HEK293 (cell line): Measurements from ENCODE around the gene PKM.

Experiments
- CTCF ChIA-PET: fragments of 350-600 bp; formaldehyde crosslinking; extraction: SDS; loops from one replicate; lab custom pipeline; 2021; ENCODE audit warnings: antibody characterized with exemption; lab: Yijun Ruan, JAX
- POLR2A ChIA-PET: fragments of 300-600 bp; formaldehyde crosslinking; extraction: SDS; loops from one replicate; lab custom pipeline; 2020; ENCODE audit warnings: antibody characterized with exemption, inconsistent platforms; lab: Yijun Ruan, JAX
- H3K27ac ChIP-seq: fragments of 200-500 bp; sonication (Bioruptor generic); 2 replicates; pipeline ENCODE4 v1.5.1; 2014; ENCODE audit warnings: low read depth, low read length, control low read depth, inconsistent platforms; ENCODE audit errors: extremely low read depth
- H3K36me3 ChIP-seq, 2 experiments: fragments of 200-500 bp in 1 of 2; sonication (Bioruptor generic) in 1 of 2; 1 replicate in 1 of 2; 2 replicates in 1 of 2; pipeline ENCODE4 v1.5.1; 2014 to 2017; ENCODE audit warnings: inconsistent platforms in 2 of 2, low read length in 2 of 2; ENCODE audit not compliant: control insufficient read depth in 2 of 2, insufficient read depth in 1 of 2
- H3K4me1 ChIP-seq: fragments of 200-500 bp; sonication (Bioruptor generic); 2 replicates; pipeline ENCODE4 v1.5.1; 2014; ENCODE audit warnings: mild to moderate bottlenecking, low read length, inconsistent platforms; ENCODE audit not compliant: control insufficient read depth, insufficient read depth
- H3K4me3 ChIP-seq: 2 replicates; pipeline ENCODE4 v1.5.1; 2011; ENCODE audit warnings: low read depth, mild to moderate bottlenecking, control low read depth, low read length, moderate library complexity
- H3K9me3 ChIP-seq: fragments of 200-500 bp; sonication (Bioruptor generic); 2 replicates; pipeline ENCODE4 v1.5.1; 2014; ENCODE audit warnings: low read depth, low read length, inconsistent platforms; ENCODE audit not compliant: control insufficient read depth, insufficient read depth
- AEBP2 ChIP-seq: fragments of 450-650 bp; formaldehyde crosslinking; IDR thresholded peaks from 2 replicates; pipeline ENCODE4 v1.5.1; 2016; ENCODE audit warnings: missing biosample characterization, missing genetic modification characterization, borderline replicate concordance
- BCL11A ChIP-seq: fragments of 450-650 bp; formaldehyde crosslinking; IDR thresholded peaks from 2 replicates; pipeline ENCODE4 v1.5.1; 2016; ENCODE audit warnings: low read depth, missing biosample characterization, missing genetic modification characterization
- BCL11B ChIP-seq: fragments of 450-650 bp; formaldehyde crosslinking; IDR thresholded peaks from 2 replicates; pipeline ENCODE4 v1.5.1; 2016; ENCODE audit warnings: low read depth, missing biosample characterization, missing genetic modification characterization
- KLF8 ChIP-seq: fragments of 450-650 bp; formaldehyde crosslinking; IDR thresholded peaks from 2 replicates; pipeline ENCODE4 v1.5.1; 2016; ENCODE audit warnings: missing biosample characterization, missing genetic modification characterization
- KLF9 ChIP-seq: fragments of 450-650 bp; formaldehyde crosslinking; IDR thresholded peaks from 2 replicates; pipeline ENCODE4 v1.5.1; 2016; ENCODE audit warnings: missing biosample characterization, missing genetic modification characterization, low read depth
- MYNN ChIP-seq: fragments of 450-650 bp; formaldehyde crosslinking; IDR thresholded peaks from 2 replicates; pipeline ENCODE4 v1.5.1; 2016; ENCODE audit warnings: missing biosample characterization, missing genetic modification characterization, borderline replicate concordance
- ZNF23 ChIP-seq: fragments of 450-650 bp; formaldehyde crosslinking; IDR thresholded peaks from 2 replicates; pipeline ENCODE4 v1.5.1; 2016; ENCODE audit warnings: missing biosample characterization, missing genetic modification characterization, borderline replicate concordance
- ZNF292 ChIP-seq: fragments of 450-650 bp; formaldehyde crosslinking; IDR thresholded peaks from 2 replicates; pipeline ENCODE4 v1.5.1; 2016; ENCODE audit warnings: low read depth, missing biosample characterization, missing genetic modification characterization, borderline replicate concordance
- ZNF341 ChIP-seq: fragments of 450-650 bp; formaldehyde crosslinking; IDR thresholded peaks from 2 replicates; pipeline ENCODE4; 2016; ENCODE audit warnings: low read depth, missing biosample characterization, missing genetic modification characterization
- ZNF354C ChIP-seq: fragments of 450-650 bp; formaldehyde crosslinking; IDR thresholded peaks from 2 replicates; pipeline ENCODE4 v1.5.1; 2016; ENCODE audit warnings: missing biosample characterization, missing genetic modification characterization, low read depth, borderline replicate concordance
- ZNF366 ChIP-seq: fragments of 450-650 bp; formaldehyde crosslinking; conservative IDR thresholded peaks from 2 replicates; pipeline ENCODE4 v1.5.1; 2016; ENCODE audit warnings: missing biosample characterization, missing genetic modification characterization
- ZNF391 ChIP-seq: fragments of 450-650 bp; formaldehyde crosslinking; IDR thresholded peaks from 2 replicates; pipeline ENCODE4 v1.5.1; 2016; ENCODE audit warnings: low read depth, missing biosample characterization, missing genetic modification characterization, borderline replicate concordance
- ZNF416 ChIP-seq: fragments of 450-650 bp; formaldehyde crosslinking; IDR thresholded peaks from 2 replicates; pipeline ENCODE4 v1.5.1; 2016; ENCODE audit warnings: missing biosample characterization, missing genetic modification characterization
- ZNF629 ChIP-seq: fragments of 450-650 bp; formaldehyde crosslinking; IDR thresholded peaks from 2 replicates; pipeline ENCODE4 v1.5.1; 2017; ENCODE audit warnings: missing biosample characterization, missing genetic modification characterization
- ZNF660 ChIP-seq: fragments of 450-650 bp; IDR thresholded peaks from 2 replicates; pipeline ENCODE4 v1.5.1; 2018; ENCODE audit warnings: missing biosample characterization, mild to moderate bottlenecking, missing genetic modification characterization
- ZNF677 ChIP-seq: fragments of 450-650 bp; IDR thresholded peaks from 2 replicates; pipeline ENCODE4 v1.5.0; 2018; ENCODE audit warnings: missing biosample characterization, mild to moderate bottlenecking, missing genetic modification characterization, moderate library complexity
- ZNF707 ChIP-seq: fragments of 450-650 bp; formaldehyde crosslinking; IDR thresholded peaks from 2 replicates; pipeline ENCODE4 v1.5.1; 2016; ENCODE audit warnings: missing biosample characterization, missing genetic modification characterization
- ZNF747 ChIP-seq: fragments of 450-650 bp; formaldehyde crosslinking; IDR thresholded peaks from 2 replicates; pipeline ENCODE4 v1.5.1; 2016; ENCODE audit warnings: missing biosample characterization, missing genetic modification characterization
- ZNF791 ChIP-seq: fragments of 450-650 bp; formaldehyde crosslinking; IDR thresholded peaks from 2 replicates; pipeline ENCODE4 v1.5.1; 2016; ENCODE audit warnings: missing biosample characterization, missing genetic modification characterization
- ZSCAN4 ChIP-seq: fragments of 450-650 bp; formaldehyde crosslinking; IDR thresholded peaks from 2 replicates; pipeline ENCODE4 v1.5.1; 2017; ENCODE audit warnings: missing biosample characterization, missing genetic modification characterization
- TF ChIP-seq, protein P1 (sequence below): fragments of 450-650 bp; formaldehyde crosslinking; IDR thresholded peaks from 2 replicates; pipeline ENCODE4 v1.5.1; 2016; ENCODE audit warnings: missing biosample characterization, missing genetic modification characterization
- TF ChIP-seq, protein P2 (sequence below): IDR thresholded peaks from 2 replicates; pipeline ENCODE4 v1.6.1; 2011; ENCODE audit warnings: mild to moderate bottlenecking, low read depth, low read length, borderline replicate concordance
- TF ChIP-seq, protein P3 (sequence below): fragments of 450-650 bp; formaldehyde crosslinking; IDR thresholded peaks from 2 replicates; pipeline ENCODE4 v1.5.1; 2016; ENCODE audit warnings: missing biosample characterization, missing genetic modification characterization
- TF ChIP-seq, protein P4 (sequence below): fragments of 450-650 bp; formaldehyde crosslinking; IDR thresholded peaks from 2 replicates; pipeline ENCODE4 v1.5.1; 2017; ENCODE audit warnings: missing biosample characterization, missing genetic modification characterization

PKM gene

DNA sequence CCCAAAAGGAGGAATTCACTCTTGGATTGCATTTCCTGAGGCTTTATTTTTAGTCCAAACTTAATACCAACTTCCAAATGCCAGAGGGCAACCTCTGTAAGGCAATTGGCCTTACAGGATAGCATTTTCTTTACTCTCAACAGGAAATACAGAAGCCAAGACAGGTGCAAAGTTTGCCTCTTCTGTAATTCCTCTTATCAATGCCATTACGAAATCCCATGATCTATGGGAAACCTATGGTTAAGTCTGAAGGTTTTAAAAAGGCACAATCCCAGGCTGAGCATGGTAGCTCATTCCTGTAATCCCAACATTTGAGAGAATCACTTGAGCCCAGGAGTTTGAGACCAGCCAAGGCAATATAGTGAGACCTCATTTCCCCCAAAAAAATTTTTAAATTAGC is 14.9 kb downstream of the PKM start:
- ChIA-PET CTCF (interaction anchor here (0.6 to 3.4 kb wide), 4 partner anchors 10 to 371 kb away, joined by 3 to 29 read pairs (median 5); no protein-coding TSS in a partner anchor), POLR2A (interaction anchor here (0.7 to 2.8 kb wide), 2 partner anchors 11 to 15 kb away, joined by 4 to 19 read pairs; partner anchors contain the start of gene PKM)

DNA sequence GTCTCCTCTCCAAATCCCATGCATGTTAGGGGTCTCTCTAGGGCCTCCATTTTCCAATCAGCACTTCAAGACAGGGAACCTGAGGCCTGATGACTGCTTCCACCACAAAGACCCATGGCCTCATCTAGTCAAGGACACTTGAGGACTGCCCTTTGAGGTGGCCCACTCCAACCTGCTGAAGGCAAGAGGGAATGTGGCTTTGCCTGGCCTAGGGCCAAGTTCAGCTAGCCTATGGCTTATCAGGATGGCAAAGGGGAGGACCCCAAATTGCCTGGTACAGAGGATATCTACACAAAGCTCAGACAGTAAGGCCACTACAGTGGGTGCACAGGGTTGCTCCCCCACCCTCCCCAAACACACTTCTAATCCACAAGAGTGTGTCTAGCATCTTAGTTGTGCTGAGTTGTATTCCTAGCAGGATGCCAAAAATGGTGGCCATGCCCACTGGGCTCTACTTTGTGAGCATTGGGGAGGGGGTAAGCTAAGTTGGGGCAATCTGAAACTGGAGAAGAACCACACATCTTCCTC is 23.4 kb downstream of the PKM start:
- Histone ChIP-seq H3K36me3 (peaks cover 90 to 98% of the 10 kb centered on the region in 2 experiments), H3K4me1 (no peaks in the 10 kb centered on the region), H3K4me3 (no peak overlapping the region), H3K27ac (no peak overlapping the region), H3K9me3 (no peaks in the 10 kb centered on the region)
- POLR2A ChIA-PET, result interaction anchor here (0.9 to 2.0 kb wide), 6 partner anchors 9 to 23 kb away, joined by 3 to 12 read pairs (median 3); partner anchors contain the start of gene PKM
- CTCF ChIA-PET, result interaction anchor here (0.6 to 3.5 kb wide), 3 partner anchors 8 to 64 kb away, joined by 4 to 12 read pairs (median 6); no protein-coding TSS in a partner anchor
- no peak for TF ChIP-seq AEBP2 (tag by site-specific recombination)

More for the DNA sequence above, 14.9 kb downstream of the PKM start:
- Histone ChIP-seq H3K4me1 (no peaks in the 10 kb centered on the region), H3K9me3 (no peaks in the 10 kb centered on the region), H3K27ac (no peak overlapping the region; the same call in 1 of the 2 replicates), H3K36me3 (peaks cover 93 to 100% of the 10 kb centered on the region in 2 experiments), H3K4me3 (no peak overlapping the region)
- TF ChIP-seq MYNN (tag by site-specific recombination) (no peak), KLF9 (tag by site-specific recombination) (no peak), ZNF629 (tag by site-specific recombination) (no peak), ZNF354C (tag by site-specific recombination) (no peak), ZNF366 (no peak)
- TF ChIP-seq, protein P1, sequence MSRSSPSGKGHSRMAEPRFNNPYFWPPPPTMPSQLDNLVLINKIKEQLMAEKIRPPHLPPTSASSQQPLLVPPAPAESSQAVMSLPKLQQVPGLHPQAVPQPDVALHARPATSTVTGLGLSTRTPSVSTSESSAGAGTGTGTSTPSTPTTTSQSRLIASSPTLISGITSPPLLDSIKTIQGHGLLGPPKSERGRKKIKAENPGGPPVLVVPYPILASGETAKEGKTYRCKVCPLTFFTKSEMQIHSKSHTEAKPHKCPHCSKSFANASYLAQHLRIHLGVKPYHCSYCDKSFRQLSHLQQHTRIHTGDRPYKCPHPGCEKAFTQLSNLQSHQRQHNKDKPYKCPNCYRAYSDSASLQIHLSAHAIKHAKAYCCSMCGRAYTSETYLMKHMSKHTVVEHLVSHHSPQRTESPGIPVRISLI, result no peak
- TF ChIP-seq, protein P2, sequence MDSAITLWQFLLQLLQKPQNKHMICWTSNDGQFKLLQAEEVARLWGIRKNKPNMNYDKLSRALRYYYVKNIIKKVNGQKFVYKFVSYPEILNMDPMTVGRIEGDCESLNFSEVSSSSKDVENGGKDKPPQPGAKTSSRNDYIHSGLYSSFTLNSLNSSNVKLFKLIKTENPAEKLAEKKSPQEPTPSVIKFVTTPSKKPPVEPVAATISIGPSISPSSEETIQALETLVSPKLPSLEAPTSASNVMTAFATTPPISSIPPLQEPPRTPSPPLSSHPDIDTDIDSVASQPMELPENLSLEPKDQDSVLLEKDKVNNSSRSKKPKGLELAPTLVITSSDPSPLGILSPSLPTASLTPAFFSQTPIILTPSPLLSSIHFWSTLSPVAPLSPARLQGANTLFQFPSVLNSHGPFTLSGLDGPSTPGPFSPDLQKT, result no peak

DNA sequence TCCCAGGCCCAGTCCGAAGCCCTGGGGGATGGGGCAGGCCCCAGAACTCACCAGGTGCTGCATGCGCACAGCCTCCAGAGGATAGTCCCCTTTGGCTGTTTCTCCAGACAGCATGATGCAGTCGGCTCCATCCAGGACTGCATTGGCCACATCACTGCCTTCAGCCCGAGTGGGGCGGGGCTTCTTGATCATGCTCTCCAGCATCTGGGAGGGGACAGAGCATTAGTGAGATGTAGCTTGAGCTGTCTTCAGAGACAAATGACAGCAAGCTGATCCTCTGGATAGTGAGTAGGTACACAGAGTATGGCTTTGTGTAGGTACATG is 24.4 kb downstream of the PKM start:
- Histone ChIP-seq H3K9me3 (no peaks in the 10 kb centered on the region), H3K27ac (no peak overlapping the region), H3K36me3 (peaks cover 90 to 98% of the 10 kb centered on the region in 2 experiments), H3K4me3 (no peak overlapping the region), H3K4me1 (no peaks in the 10 kb centered on the region)
- TF ChIP-seq, protein P3, sequence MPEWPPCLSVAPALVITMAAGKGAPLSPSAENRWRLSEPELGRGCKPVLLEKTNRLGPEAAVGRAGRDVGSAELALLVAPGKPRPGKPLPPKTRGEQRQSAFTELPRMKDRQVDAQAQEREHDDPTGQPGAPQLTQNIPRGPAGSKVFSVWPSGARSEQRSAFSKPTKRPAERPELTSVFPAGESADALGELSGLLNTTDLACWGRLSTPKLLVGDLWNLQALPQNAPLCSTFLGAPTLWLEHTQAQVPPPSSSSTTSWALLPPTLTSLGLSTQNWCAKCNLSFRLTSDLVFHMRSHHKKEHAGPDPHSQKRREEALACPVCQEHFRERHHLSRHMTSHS (tag by site-specific recombination), result no peak
- TF ChIP-seq ZSCAN4 (tag by site-specific recombination) (no peak), ZNF416 (tag by site-specific recombination) (no peak), ZNF341 (no peak), ZNF23 (no peak), ZNF660 (no peak), ZNF747 (tag by site-specific recombination) (no peak), BCL11B (tag by site-specific recombination) (no peak), KLF8 (no peak), ZNF677 (no peak), ZNF707 (tag by site-specific recombination) (no peak), ZNF791 (tag by site-specific recombination) (no peak), ZNF391 (tag by site-specific recombination) (no peak), ZNF292 (tag by site-specific recombination) (no peak), KLF9 (tag by site-specific recombination) (no peak), BCL11A (no peak)
- TF ChIP-seq, protein P4, sequence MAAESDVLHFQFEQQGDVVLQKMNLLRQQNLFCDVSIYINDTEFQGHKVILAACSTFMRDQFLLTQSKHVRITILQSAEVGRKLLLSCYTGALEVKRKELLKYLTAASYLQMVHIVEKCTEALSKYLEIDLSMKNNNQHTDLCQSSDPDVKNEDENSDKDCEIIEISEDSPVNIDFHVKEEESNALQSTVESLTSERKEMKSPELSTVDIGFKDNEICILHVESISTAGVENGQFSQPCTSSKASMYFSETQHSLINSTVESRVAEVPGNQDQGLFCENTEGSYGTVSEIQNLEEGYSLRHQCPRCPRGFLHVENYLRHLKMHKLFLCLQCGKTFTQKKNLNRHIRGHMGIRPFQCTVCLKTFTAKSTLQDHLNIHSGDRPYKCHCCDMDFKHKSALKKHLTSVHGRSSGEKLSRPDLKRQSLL (tag by site-specific recombination), result no peak
- POLR2A ChIA-PET, result interaction anchor here (0.8 to 2.0 kb wide), 4 partner anchors 10 to 101 kb away, joined by 3 to 12 read pairs (median 4); partner anchors contain the start of gene PKM
- CTCF ChIA-PET, result interaction anchor here (0.6 to 3.5 kb wide), 2 partner anchors 20 to 527 kb away, joined by 4 to 12 read pairs; no protein-coding TSS in a partner anchor
